Spinal cord (tissue), 10 donors: Measurements from ENCODE around the gene MAX. TPM values are rescaled to one million over a fixed set of nuclear protein-coding genes. Genes with fewer than 3 reads are reported as not detected.

ENCODE experiments used
- DNase-seq, 6 donors: peaks; one replicate each; pipeline versions ENCODE4 v3.0.0 to v3.0.0-alpha.2; 2013 to 2015; ENCODE audit warnings: low spot score in 6 of 6, low read depth in 4 of 6
- H3K27ac ChIP-seq: one replicate; pipeline ENCODE4 v1.5.1; 2013; ENCODE audit warnings: low read depth, low read length, control low read depth
- H3K27me3 ChIP-seq: one replicate; pipeline ENCODE4 v1.6.1; 2013; ENCODE audit warnings: low read length; ENCODE audit not compliant: control insufficient read depth, insufficient read depth
- H3K36me3 ChIP-seq: one replicate; pipeline ENCODE4 v1.6.1; 2013; ENCODE audit warnings: low read length; ENCODE audit not compliant: control insufficient read depth, insufficient read depth
- H3K4me1 ChIP-seq: one replicate; pipeline ENCODE4 v1.6.1; 2013; ENCODE audit warnings: low read length; ENCODE audit not compliant: control insufficient read depth, insufficient read depth
- H3K4me3 ChIP-seq: one replicate; pipeline ENCODE4 v1.5.1; 2013; ENCODE audit warnings: low read depth, low read length, control low read depth
- H3K9me3 ChIP-seq: one replicate; pipeline ENCODE4 v1.6.1; 2013; ENCODE audit warnings: low read length; ENCODE audit not compliant: control insufficient read depth, insufficient read depth
- WGBS: methylation state at CpG from one replicate; pipeline ENCODE4 v1.1.5; 2013; ENCODE audit warnings: missing lambda C conversion rate; ENCODE audit not compliant: insufficient coverage; 5-methylcytosine and 5-hydroxymethylcytosine counted together
- polyA plus RNA-seq, 2 donors: library from polyadenylated mRNA; unstranded; fragments of 120-200 nt; gene quantifications; one replicate each; pipeline ENCODE4 v1.2.1, GENCODE V29; 2013; ENCODE audit not compliant: insufficient read length in 2 of 2
- total RNA-seq, 2 donors: library from RNA; depleted of rRNA in 1 of 2; stranded (reverse); fragments of 120-200 nt in 1 of 2; fragments of >200 nt in 1 of 2; gene quantifications; one replicate each; pipeline versions ENCODE4 v1.2.3 to v1.2.4, GENCODE V29; 2013 to 2014
- donor health status: healthy.

The MAX gene
- total and polyA plus RNA-seq, 4 donors = 48.2 to 76.7 (median 65.2) TPM

DNA sequence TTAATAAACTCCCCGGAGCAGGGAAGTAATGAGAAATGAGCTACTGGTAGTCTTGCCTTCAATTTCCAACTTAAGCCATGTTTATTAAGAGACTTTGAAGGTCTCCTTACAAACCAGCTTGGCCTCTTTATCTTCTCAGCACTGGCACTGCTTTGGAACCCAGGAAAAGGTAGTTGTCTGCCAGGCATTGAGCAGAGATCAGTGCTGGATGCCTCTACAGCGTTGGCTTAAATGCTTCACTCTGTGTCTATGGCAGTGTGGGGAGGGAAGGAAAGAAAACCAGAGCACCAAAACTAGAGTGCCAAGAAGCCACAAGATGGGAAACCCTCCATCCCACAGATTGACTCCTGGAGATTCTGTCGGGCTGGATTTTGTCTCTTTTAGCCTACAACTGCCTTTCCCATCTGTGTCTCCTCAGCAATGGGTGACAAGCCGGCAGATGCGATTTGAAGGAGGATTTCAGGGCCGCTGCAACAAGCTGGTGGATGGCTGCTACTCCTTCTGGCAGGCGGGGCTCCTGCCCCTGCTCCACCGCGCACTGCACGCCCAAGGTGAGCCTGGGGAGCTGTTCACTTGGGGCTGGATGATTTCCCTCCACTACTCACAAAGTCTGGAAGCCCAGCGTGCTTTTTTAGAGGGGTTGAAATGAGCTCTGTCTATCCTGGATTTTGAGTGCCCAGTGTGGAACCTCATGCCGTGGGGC is 58.3 kb downstream of the MAX start:
- DNase-seq = no peak
- 70% methylated on average over 5 of the region's 12 CpGs for WGBS
- H3K27ac ChIP-seq = no peak overlapping the region
- peaks cover 30% of the 10 kb centered on the region for H3K36me3 ChIP-seq
- H3K9me3 ChIP-seq = no peaks in the 10 kb centered on the region
- no peaks in the 10 kb centered on the region for H3K27me3 ChIP-seq
- H3K4me3 ChIP-seq = no peak overlapping the region
- no peaks in the 10 kb centered on the region for H3K4me1 ChIP-seq

DNA sequence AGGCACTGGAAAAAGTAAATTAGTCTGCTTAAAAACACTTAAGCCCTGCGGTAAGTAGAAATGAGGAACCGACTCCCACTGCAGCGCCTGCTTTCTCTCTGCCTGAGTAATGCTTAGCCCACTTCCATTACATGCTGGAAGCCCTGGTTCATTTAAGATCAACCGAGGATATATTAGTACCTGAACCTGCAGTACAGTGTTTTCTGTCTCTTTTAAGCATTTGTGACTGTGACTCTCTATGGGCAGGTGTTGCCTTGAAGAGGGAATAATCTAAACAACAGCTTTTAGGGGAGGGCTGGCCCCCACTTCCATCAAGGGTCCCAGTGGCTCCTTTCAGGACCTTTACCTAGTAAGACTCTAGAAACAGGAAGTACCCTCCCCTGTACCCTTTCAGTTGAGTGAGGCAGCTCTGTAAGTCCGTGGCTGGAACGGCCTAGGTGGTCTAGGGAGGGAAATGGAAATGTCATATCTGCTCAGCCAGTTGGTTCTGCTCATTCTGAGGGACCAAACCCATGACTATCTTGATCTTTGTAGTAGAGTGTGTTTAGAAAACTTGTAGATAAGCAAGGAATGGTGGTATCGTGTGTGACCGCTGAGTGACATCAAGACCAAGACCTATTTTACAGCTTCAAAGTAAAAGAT is 59.5 kb downstream of the MAX start:
- WGBS = no CpG with 5 or more reads among the region's 8 CpGs
- no peak overlapping the region for H3K27ac ChIP-seq
- H3K36me3 ChIP-seq = peaks cover 23% of the 10 kb centered on the region
- no peaks in the 10 kb centered on the region for H3K9me3 ChIP-seq
- H3K4me3 ChIP-seq = no peak overlapping the region
- no peaks in the 10 kb centered on the region for H3K27me3 ChIP-seq
- no peak for DNase-seq
- no peaks in the 10 kb centered on the region for H3K4me1 ChIP-seq

DNA sequence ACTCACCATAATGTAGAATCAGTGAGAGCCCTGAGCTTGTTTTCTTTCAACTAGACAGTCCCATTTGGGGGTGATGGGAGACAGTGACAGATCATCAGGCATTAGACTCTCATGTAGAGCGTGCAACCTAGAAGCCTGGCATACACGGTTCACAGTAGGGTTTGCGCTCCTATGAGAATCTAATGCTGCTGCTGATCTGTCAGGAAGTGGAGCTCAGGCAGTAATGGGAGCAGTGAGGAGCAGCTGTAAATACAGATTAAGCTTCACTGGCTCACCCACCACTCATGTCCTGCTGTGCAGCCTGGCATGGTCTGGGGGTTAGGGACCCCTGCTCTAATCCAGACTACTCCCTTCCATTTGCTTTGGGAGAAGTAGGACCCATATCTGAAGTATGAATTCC is 60.0 kb downstream of the MAX start:
- H3K27ac ChIP-seq = no peak overlapping the region
- no peak overlapping the region for H3K4me3 ChIP-seq
- no peaks in the 10 kb centered on the region for H3K9me3 ChIP-seq
- peaks cover 25% of the 10 kb centered on the region for H3K36me3 ChIP-seq
- no peaks in the 10 kb centered on the region for H3K4me1 ChIP-seq
- WGBS = 86% methylated on average over 3 of the region's 3 CpGs
- no peaks in the 10 kb centered on the region for H3K27me3 ChIP-seq
- no peak for DNase-seq

DNA sequence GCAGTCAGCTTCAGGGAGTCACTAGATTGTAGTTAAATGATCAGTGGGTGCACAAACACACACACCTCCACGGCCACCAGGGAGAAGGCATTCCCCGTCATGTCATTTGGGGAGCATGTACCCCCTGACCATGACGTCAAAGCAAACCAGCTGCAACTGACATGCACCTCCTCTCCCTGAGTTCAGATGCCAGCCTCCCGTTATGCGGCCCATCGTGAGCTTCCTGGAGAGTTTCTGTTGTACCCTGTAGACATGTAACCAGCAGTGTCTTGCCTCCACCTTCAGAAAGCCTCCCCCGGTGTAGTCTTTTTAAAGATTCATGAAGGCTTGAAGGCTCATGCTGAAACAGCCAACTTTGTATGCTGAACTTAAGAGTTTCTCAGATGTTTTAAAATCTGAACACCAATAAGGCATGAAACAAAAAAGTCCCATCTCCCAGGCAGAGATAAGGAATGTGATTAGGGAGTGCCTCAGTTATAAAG is 60.8 kb downstream of the MAX start:
- no peak overlapping the region for H3K27ac ChIP-seq

DNA sequence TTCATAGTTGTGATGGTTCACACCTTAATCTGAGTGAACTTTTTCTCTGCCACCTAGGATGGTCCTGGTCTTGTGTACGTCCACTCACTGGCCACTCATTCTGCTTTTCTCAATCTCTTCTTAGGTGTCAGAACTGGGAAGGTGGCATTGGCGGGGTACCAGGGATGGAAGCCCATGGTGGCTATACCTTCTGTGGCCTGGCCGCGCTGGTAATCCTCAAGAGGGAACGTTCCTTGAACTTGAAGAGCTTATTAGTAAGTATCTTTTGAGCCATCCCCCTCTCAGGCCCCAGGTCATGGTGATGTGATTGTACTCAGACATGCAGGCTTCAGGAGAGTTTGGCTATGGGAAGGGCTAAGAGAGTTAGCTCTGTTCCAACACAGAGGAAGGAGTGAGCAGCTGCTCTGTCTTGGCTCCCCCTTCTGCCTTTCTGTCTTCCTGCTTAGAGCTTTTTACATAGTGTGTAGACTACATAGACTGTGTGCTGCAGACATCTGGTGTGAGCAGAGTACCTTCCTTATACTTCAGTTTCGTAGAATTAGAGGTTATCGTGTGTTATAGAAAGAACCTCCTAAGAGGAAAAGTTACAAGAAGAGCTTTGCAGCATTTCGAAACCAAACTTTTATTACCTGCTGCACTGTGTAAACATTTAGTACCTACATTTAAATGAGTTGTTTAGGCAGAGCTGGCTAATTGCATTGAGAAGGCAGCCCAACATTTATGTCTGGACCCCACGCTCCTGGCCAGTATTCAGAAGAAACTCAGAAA is 61.5 kb downstream of the MAX start:
- no peaks in the 10 kb centered on the region for H3K4me1 ChIP-seq
- WGBS = 97% methylated on average over 5 of the region's 9 CpGs
- no peaks in the 10 kb centered on the region for H3K27me3 ChIP-seq
- no peaks in the 10 kb centered on the region for H3K9me3 ChIP-seq
- no peak for DNase-seq
- H3K4me3 ChIP-seq = no peak overlapping the region
- peaks cover 23% of the 10 kb centered on the region for H3K36me3 ChIP-seq
- H3K27ac ChIP-seq = no peak overlapping the region

More for the DNA sequence above, 60.8 kb downstream of the MAX start:
- Histone ChIP-seq H3K4me3 (no peak overlapping the region), H3K4me1 (no peaks in the 10 kb centered on the region), H3K9me3 (no peaks in the 10 kb centered on the region), H3K27me3 (no peaks in the 10 kb centered on the region), H3K36me3 (peaks cover 25% of the 10 kb centered on the region)
- 84% methylated on average over 2 of the region's 7 CpGs for WGBS
- no peak for DNase-seq

DNA sequence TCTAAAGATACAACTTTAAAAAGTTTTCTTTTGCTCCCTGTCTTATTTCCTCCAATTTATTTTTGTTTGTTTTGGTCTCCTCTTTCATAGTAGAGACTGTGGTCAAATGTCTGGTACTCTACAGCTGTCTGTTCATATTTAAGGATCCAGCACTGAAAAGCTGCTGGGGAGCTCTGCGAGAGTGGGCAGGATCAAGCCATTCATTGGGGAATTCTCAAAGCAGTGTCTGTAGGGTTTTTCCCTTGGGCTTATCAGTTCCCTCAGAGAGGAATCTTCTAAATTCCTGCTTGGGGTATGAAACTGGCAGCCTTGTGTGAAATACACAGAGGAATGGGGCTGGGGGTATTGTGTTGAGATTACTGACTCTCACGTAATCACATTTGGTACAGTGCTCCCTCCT is 63.4 kb downstream of the MAX start:
- Histone ChIP-seq H3K36me3 (peaks cover 16% of the 10 kb centered on the region), H3K4me1 (peaks cover 12% of the 10 kb centered on the region), H3K9me3 (no peaks in the 10 kb centered on the region), H3K4me3 (no peak overlapping the region), H3K27ac (no peak overlapping the region), H3K27me3 (no peaks in the 10 kb centered on the region)
- no peak for DNase-seq
- 71% methylated on average over 1 of the region's 2 CpGs for WGBS

DNA sequence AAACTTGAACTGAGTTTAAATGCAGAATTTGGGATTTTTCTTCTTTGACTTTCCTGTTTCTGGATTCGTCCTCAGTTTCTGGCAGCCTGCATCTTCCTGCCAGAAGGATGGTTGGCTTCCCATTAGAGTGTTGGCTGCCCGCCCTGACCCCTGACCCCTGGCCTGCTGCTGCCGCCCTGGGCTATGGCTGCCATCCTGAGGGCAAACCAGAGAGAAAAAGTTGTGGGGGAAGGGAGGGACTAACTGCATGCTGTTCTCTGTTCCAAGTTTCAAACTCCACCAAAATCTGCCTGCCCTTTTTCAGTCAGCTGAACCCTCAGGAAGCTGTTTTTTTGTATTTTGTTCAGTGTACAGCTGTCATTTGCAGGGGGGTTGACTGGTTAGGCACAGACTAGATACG is 67.3 kb downstream of the MAX start:
- Histone ChIP-seq H3K36me3 (peaks cover 9% of the 10 kb centered on the region), H3K27ac (peak overlapping the region; percentile 52), H3K27me3 (no peaks in the 10 kb centered on the region), H3K4me3 (no peak overlapping the region), H3K4me1 (peaks cover 12% of the 10 kb centered on the region), H3K9me3 (no peaks in the 10 kb centered on the region)
- DNase-seq = peak in 2 of 6 donors; percentile 14 to 75
- WGBS = 20% methylated on average over 2 of the region's 4 CpGs

DNA sequence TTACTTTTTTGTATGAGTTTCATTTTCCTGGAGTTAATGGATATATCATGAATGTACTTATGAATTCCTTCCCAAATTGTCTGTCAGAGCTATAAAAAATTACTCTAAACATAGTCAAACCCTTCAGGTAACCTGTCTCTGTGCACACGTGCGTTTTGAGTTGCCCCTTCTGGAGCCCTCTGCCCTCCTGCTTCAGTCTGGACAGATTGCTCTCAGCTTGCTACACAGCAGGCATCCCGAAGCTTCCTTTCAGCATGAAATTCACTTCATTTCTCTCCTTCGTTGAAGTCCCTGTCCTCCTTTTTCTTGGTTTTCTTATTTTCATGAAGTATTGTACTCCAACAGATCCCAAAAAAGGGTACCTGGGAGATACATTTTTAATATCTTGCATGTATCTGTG is 68.3 kb downstream of the MAX start:
- peaks cover 12% of the 10 kb centered on the region for H3K4me1 ChIP-seq
- H3K4me3 ChIP-seq = no peak overlapping the region
- peaks cover 9% of the 10 kb centered on the region for H3K36me3 ChIP-seq
- no peaks in the 10 kb centered on the region for H3K27me3 ChIP-seq
- DNase-seq = no peak
- no peaks in the 10 kb centered on the region for H3K9me3 ChIP-seq
- 70% methylated on average over 3 of the region's 4 CpGs for WGBS
- H3K27ac ChIP-seq = no peak overlapping the region

DNA sequence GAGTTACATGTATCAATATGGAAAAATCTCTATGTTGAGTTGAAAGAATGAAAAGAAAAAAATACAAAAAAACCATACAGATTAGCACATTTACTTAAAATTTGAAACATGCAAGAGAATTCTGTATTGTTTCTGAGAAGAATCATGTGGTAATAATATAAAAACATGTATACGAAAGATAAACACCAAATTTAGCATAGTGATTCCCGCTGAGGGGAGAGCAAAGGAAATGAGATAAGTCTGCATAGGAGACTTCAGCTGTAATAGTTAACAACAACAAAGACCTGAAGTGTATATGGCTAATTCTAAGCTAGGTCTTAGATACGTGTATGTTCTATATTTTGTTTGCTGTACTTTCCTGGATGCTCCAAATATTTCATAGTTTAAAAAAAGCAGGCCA is 69.1 kb downstream of the MAX start:
- H3K36me3 ChIP-seq = peaks cover 9% of the 10 kb centered on the region
- no CpG with 5 or more reads among the region's 3 CpGs for WGBS

More for the DNA sequence above, 69.1 kb downstream of the MAX start:
- Histone ChIP-seq H3K4me3 (no peak overlapping the region), H3K4me1 (peaks cover 12% of the 10 kb centered on the region), H3K9me3 (no peaks in the 10 kb centered on the region), H3K27ac (no peak overlapping the region), H3K27me3 (no peaks in the 10 kb centered on the region)
- DNase-seq = no peak
